IPS-15b (cell line): ENCODE measurements around the gene COL21A1.

ENCODE experiments used
- H3K27me3 ChIP-seq: one replicate; pipeline ENCODE4 v1.6.1; 2013; ENCODE audit warnings: low read length; ENCODE audit not compliant: control insufficient read depth, insufficient read depth
- H3K36me3 ChIP-seq: one replicate; pipeline ENCODE4 v1.6.1; 2013; ENCODE audit warnings: low read length; ENCODE audit not compliant: control insufficient read depth, insufficient read depth
- H3K4me1 ChIP-seq: one replicate; pipeline ENCODE4 v1.6.1; 2013; ENCODE audit warnings: mild to moderate bottlenecking, low read length; ENCODE audit not compliant: control insufficient read depth, insufficient read depth
- H3K4me3 ChIP-seq: one replicate; pipeline ENCODE4 v1.5.1; 2013; ENCODE audit warnings: low read depth, low read length
- H3K9ac ChIP-seq: one replicate; pipeline ENCODE4 v1.6.1; 2013; ENCODE audit warnings: low read depth, mild to moderate bottlenecking, low read length
- H3K9me3 ChIP-seq: one replicate; pipeline ENCODE4 v1.6.1; 2013; ENCODE audit warnings: mild to moderate bottlenecking, low read length; ENCODE audit not compliant: control insufficient read depth, insufficient read depth

COL21A1 gene

GRCh38 chr6:56147766-56148165 lies 99.6 kb downstream of the COL21A1 start:
- no peaks in the 10 kb centered on the region for H3K4me1 ChIP-seq
- H3K27me3 ChIP-seq = no peaks in the 10 kb centered on the region
- H3K4me3 ChIP-seq = no peak overlapping the region
- H3K9ac ChIP-seq = no peak overlapping the region
- H3K9me3 ChIP-seq = no peaks in the 10 kb centered on the region
- no peaks in the 10 kb centered on the region for H3K36me3 ChIP-seq

GRCh38 chr6:56146086-56146485 lies 101.3 kb downstream of the COL21A1 start:
- Histone ChIP-seq H3K9me3 (no peaks in the 10 kb centered on the region), H3K36me3 (no peaks in the 10 kb centered on the region), H3K27me3 (no peaks in the 10 kb centered on the region), H3K9ac (no peak overlapping the region), H3K4me1 (no peaks in the 10 kb centered on the region), H3K4me3 (no peak overlapping the region)

DNA sequence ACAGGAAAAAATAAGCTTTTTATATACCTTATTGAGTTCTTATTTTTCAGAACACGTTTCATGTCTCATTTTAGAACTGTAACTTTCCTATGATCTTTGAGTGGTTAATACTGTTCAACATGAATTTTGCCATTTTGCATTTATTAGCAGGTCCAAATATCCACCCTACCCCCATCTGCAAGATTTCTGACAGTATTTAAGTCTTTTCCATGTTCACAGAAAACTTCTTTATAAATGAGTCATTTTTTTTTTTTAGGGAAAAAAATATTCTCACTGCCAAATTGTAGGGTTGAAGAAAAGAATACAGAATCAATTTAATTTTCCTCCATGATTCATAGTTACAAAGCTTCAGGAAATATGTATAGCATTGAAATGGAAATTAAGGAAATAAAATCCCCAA lies 101.8 kb downstream of the COL21A1 start:
- Histone ChIP-seq H3K36me3 (no peaks in the 10 kb centered on the region), H3K27me3 (no peaks in the 10 kb centered on the region), H3K4me3 (no peak overlapping the region), H3K4me1 (no peaks in the 10 kb centered on the region), H3K9me3 (no peaks in the 10 kb centered on the region), H3K9ac (no peak overlapping the region)

- Histone ChIP-seq H3K36me3 (no peaks in the 10 kb centered on the region), H3K4me3 (no peak overlapping the region), H3K9me3 (no peaks in the 10 kb centered on the region), H3K27me3 (no peaks in the 10 kb centered on the region), H3K9ac (no peak overlapping the region), H3K4me1 (no peaks in the 10 kb centered on the region)
These were observed 102.6 kb downstream of the COL21A1 start for GRCh38 chr6:56144538-56145324.

DNA sequence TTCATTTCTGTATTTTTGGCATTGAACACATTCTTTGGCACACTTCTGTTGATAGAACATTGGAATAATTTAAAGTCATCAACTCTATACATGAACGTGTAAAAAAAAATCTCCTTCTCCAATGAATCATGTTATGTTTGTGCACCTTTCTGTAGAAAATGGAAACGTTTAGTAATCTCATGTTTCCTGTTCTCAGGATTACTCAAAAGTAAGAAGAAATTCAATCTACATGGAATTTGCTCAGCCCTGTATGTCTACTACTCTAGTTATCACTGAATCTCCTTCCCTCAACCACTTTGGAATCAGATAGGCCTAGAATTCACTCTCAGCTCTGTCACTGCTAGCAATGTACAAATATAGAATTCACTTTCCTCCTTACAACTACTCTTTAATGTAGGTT lies 103.6 kb downstream of the COL21A1 start:
- no peaks in the 10 kb centered on the region for H3K9me3 ChIP-seq
- no peaks in the 10 kb centered on the region for H3K27me3 ChIP-seq
- H3K4me1 ChIP-seq = no peaks in the 10 kb centered on the region
- no peak overlapping the region for H3K4me3 ChIP-seq
- H3K36me3 ChIP-seq = no peaks in the 10 kb centered on the region
- no peak overlapping the region for H3K9ac ChIP-seq

GRCh38 chr6:56140090-56140489 lies 107.3 kb downstream of the COL21A1 start:
- Histone ChIP-seq H3K4me1 (no peaks in the 10 kb centered on the region), H3K9me3 (no peaks in the 10 kb centered on the region), H3K9ac (no peak overlapping the region), H3K36me3 (no peaks in the 10 kb centered on the region), H3K4me3 (no peak overlapping the region), H3K27me3 (no peaks in the 10 kb centered on the region)

- no peak overlapping the region for H3K4me3 ChIP-seq
- no peak overlapping the region for H3K9ac ChIP-seq
- no peaks in the 10 kb centered on the region for H3K36me3 ChIP-seq
- no peaks in the 10 kb centered on the region for H3K9me3 ChIP-seq
- no peaks in the 10 kb centered on the region for H3K27me3 ChIP-seq
- no peaks in the 10 kb centered on the region for H3K4me1 ChIP-seq
These were observed 131.7 kb downstream of the COL21A1 start for GRCh38 chr6:56115715-56116114.

DNA sequence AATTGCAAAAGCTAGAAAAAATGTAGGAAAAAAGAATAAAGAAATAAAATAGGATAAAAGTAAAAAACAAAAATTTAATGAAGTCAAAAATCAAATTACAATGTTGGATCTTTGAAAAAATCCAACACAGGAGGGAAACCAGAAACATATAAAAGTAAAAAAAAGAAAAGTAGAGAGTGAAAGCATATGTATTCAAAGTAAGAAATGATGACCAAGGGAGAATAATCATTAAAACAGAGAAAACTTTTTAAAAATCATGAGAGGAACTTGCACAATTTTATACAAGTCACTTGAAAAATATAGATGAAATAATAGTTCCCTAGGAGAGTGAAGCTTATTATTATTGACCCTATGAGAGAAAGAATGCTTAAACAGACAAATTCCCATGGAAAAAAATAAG lies 138.2 kb downstream of the COL21A1 start:
- Histone ChIP-seq H3K36me3 (no peaks in the 10 kb centered on the region), H3K4me1 (no peaks in the 10 kb centered on the region), H3K9ac (no peak overlapping the region), H3K4me3 (no peak overlapping the region), H3K9me3 (no peaks in the 10 kb centered on the region), H3K27me3 (no peaks in the 10 kb centered on the region)

DNA sequence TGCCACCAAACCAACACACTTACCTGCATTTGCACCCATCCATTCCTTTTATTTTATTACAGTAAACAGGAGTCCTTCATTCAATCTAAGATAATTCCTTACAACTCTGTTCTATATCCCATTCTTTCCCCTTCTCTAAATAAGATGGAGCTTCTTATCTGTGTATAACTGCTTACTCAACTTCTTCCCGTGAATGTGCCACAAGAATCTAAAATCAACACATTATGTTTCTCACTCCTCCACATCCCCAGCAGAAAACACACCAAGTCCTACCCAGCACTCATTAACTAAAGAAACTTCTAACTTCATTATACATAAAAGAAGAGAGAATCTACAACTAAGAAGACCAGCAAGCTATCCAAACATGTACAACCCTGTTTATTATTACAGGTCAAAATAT lies 141.1 kb downstream of the COL21A1 start:
- no peaks in the 10 kb centered on the region for H3K9me3 ChIP-seq
- no peaks in the 10 kb centered on the region for H3K4me1 ChIP-seq
- no peak overlapping the region for H3K9ac ChIP-seq
- no peaks in the 10 kb centered on the region for H3K36me3 ChIP-seq
- no peak overlapping the region for H3K4me3 ChIP-seq
- no peaks in the 10 kb centered on the region for H3K27me3 ChIP-seq

GRCh38 chr6:56104591-56104990 lies 142.8 kb downstream of the COL21A1 start:
- Histone ChIP-seq H3K4me3 (no peak overlapping the region), H3K4me1 (no peaks in the 10 kb centered on the region), H3K36me3 (no peaks in the 10 kb centered on the region), H3K27me3 (no peaks in the 10 kb centered on the region), H3K9ac (no peak overlapping the region), H3K9me3 (no peaks in the 10 kb centered on the region)

- no peaks in the 10 kb centered on the region for H3K4me1 ChIP-seq
- no peak overlapping the region for H3K4me3 ChIP-seq
- H3K36me3 ChIP-seq = no peaks in the 10 kb centered on the region
- no peaks in the 10 kb centered on the region for H3K27me3 ChIP-seq
- H3K9ac ChIP-seq = no peak overlapping the region
- no peaks in the 10 kb centered on the region for H3K9me3 ChIP-seq
These were observed 145.2 kb downstream of the COL21A1 start for GRCh38 chr6:56102216-56102615.

DNA sequence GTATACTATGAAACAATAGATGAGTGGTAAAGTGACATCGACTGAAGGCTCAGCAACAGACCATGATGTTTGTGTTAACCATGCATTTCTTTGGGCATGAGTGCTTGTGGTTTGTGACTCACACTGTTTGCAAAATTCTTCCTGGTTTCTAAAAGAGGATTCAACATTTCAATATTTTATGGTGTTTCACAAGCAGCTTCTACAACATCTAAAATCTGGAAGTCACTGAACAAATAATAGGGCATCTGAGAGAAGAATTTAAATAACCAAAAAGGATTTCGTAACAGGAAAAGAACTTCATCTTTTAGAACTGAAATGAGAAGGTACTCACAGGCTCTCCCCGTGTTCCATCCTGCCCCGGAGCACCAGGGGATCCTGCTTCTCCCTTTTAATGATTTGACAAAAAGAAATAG lies 146.2 kb downstream of the COL21A1 start:
- no peaks in the 10 kb centered on the region for H3K27me3 ChIP-seq
- H3K4me3 ChIP-seq = no peak overlapping the region
- no peaks in the 10 kb centered on the region for H3K9me3 ChIP-seq
- H3K4me1 ChIP-seq = no peaks in the 10 kb centered on the region
- no peaks in the 10 kb centered on the region for H3K36me3 ChIP-seq
- H3K9ac ChIP-seq = no peak overlapping the region
